ENCODE measurements around the gene BTBD17. TPM values are rescaled to one million over a fixed set of nuclear protein-coding genes. Genes with fewer than 3 reads are reported as not detected.

BTBD17 gene
- total RNA-seq, 4 donors from 2014 or later = not detected

GRCh38 chr17:74343121-74343520 lies 18.5 kb downstream of the BTBD17 start:
- Histone ChIP-seq H3K27ac (peak overlapping the region in 2 of 4 donors; percentile 81 to 86), H3K4me3 (no peak overlapping the region), H3K9me3 (no peaks in the 10 kb centered on the region), H3K27me3 (peaks cover 0 to 11% of the 10 kb centered on the region in 2 donors), H3K4me1 (peaks cover 0 to 6% (median 2%) of the 10 kb centered on the region in 4 donors), H3K36me3 (no peaks in the 10 kb centered on the region)
- TF ChIP-seq POLR2A (IDR thresholded peaks at IDR 0.05) (no peak), EP300 (IDR thresholded peaks at IDR 0.05) (no peak), CTCF (IDR thresholded peaks at IDR 0.05) (no peak)
- no peak for DNase-seq (ENCODE audit: low spot score in 2 of 2)
- WGBS, 2 donors = 80 to 95% methylated on average over 3 to 6 of the region's 8 CpGs

- no peaks in the 10 kb centered on the region for H3K36me3 ChIP-seq
- WGBS, 2 donors = 84 to 90% methylated on average over 3 to 10 of the region's 10 CpGs
- TF ChIP-seq EP300 (IDR thresholded peaks at IDR 0.05) (no peak), POLR2A (IDR thresholded peaks at IDR 0.05) (no peak), CTCF (IDR thresholded peaks at IDR 0.05) (no peak)
These were observed 19.4 kb downstream of the BTBD17 start for GRCh38 chr17:74342224-74342623.

GRCh38 chr17:74340470-74341023 lies 21.1 kb downstream of the BTBD17 start:
- no peaks in the 10 kb centered on the region for H3K36me3 ChIP-seq
- no peak overlapping the region for H3K4me3 ChIP-seq
- TF ChIP-seq EP300 (IDR thresholded peaks at IDR 0.05) (no peak), POLR2A (IDR thresholded peaks at IDR 0.05) (no peak), CTCF (IDR thresholded peaks at IDR 0.05) (no peak)
- no peaks in the 10 kb centered on the region for H3K9me3 ChIP-seq
- WGBS, 2 donors = 51 to 59% methylated on average over 12 to 13 of the region's 13 CpGs
- H3K27ac ChIP-seq = peak overlapping the region in 3 of 4 donors; percentile 56 to 86 (median 81)
- H3K27me3 ChIP-seq = peaks cover 0 to 11% of the 10 kb centered on the region in 2 donors
- no peak for DNase-seq (ENCODE audit: low spot score in 2 of 2)
- peaks cover 0 to 6% (median 2%) of the 10 kb centered on the region in 4 donors for H3K4me1 ChIP-seq

More at GRCh38 chr17:74342224-74342623, 19.4 kb downstream of the BTBD17 start:
- Histone ChIP-seq H3K4me3 (no peak overlapping the region), H3K27ac (peak overlapping the region in 2 of 4 donors; percentile 81 to 86), H3K4me1 (peaks cover 0 to 6% (median 2%) of the 10 kb centered on the region in 4 donors), H3K9me3 (no peaks in the 10 kb centered on the region), H3K27me3 (peaks cover 0 to 11% of the 10 kb centered on the region in 2 donors)
- DNase-seq (ENCODE audit: low spot score in 2 of 2) = no peak

GRCh38 chr17:74339537-74340195 lies 22.0 kb downstream of the BTBD17 start:
- H3K9me3 ChIP-seq = peaks cover 0 to 5% (median 0%) of the 10 kb centered on the region in 4 donors
- 75 to 81% methylated on average over 15 to 19 of the region's 19 CpGs for WGBS, 2 donors
- no peak overlapping the region for H3K4me3 ChIP-seq
- H3K36me3 ChIP-seq = no peaks in the 10 kb centered on the region
- peak overlapping the region; percentile 34 to 86 (median 68) for H3K27ac ChIP-seq
- no peak for DNase-seq (ENCODE audit: low spot score in 2 of 2)
- peaks cover 0 to 6% (median 2%) of the 10 kb centered on the region in 4 donors for H3K4me1 ChIP-seq
- TF ChIP-seq EP300 (IDR thresholded peaks at IDR 0.05) (no peak), CTCF (IDR thresholded peaks at IDR 0.05) (no peak), POLR2A (IDR thresholded peaks at IDR 0.05) (no peak)
- peaks cover 0 to 9% of the 10 kb centered on the region in 2 donors for H3K27me3 ChIP-seq
